RWPE2 (cell line): ENCODE data around the gene MRPS22.

Experiments
- ATAC-seq: fragments of 200-7000 bp; cut with Tn5 transposase; 3 replicates; pipeline ENCODE4 v1.9.1; 2021; ENCODE audit warnings: low read depth
- DNase-seq: peaks from one replicate; pipeline ENCODE4 v3.0.0-alpha.2; 2020; ENCODE audit warnings: low spot score
- H3K27ac ChIP-seq: fragments of 450-650 bp; 2 replicates; pipeline ENCODE4 v1.5.1; 2017; ENCODE audit warnings: mild to moderate bottlenecking; ENCODE audit not compliant: poor library complexity, severe bottlenecking
- H3K27me3 ChIP-seq: fragments of 250-450 bp; sonication (Bioruptor Pico); 2 replicates; pipeline ENCODE4 v1.5.1; 2021; ENCODE audit warnings: mild to moderate bottlenecking, moderate library complexity; ENCODE audit not compliant: insufficient read depth, poor library complexity, severe bottlenecking
- H3K36me3 ChIP-seq: fragments of 250-450 bp; sonication (Bioruptor Pico); 2 replicates; pipeline ENCODE4 v1.5.1; 2020; ENCODE audit warnings: low read depth, mild to moderate bottlenecking, moderate library complexity
- H3K4me1 ChIP-seq: fragments of 250-450 bp; sonication (Bioruptor Pico); 2 replicates; pipeline ENCODE4 v1.5.1; 2021; ENCODE audit warnings: mild to moderate bottlenecking, moderate library complexity; ENCODE audit not compliant: insufficient read depth, poor library complexity, severe bottlenecking
- H3K4me3 ChIP-seq: fragments of 250-450 bp; sonication (Bioruptor Pico); 2 replicates; pipeline ENCODE4 v1.5.1; 2021; ENCODE audit warnings: mild to moderate bottlenecking, moderate library complexity; ENCODE audit not compliant: severe bottlenecking
- H3K9me3 ChIP-seq: fragments of 250-450 bp; sonication (Bioruptor Pico); 2 replicates; pipeline ENCODE4 v1.5.1; 2021; ENCODE audit warnings: mild to moderate bottlenecking, moderate library complexity; ENCODE audit not compliant: severe bottlenecking
- CTCF ChIP-seq: fragments of 450-650 bp; IDR thresholded peaks from one replicate; pipeline ENCODE4 v1.5.1; 2017; ENCODE audit warnings: mild to moderate bottlenecking, moderate library complexity; ENCODE audit not compliant: poor library complexity, severe bottlenecking

MRPS22 gene

DNA sequence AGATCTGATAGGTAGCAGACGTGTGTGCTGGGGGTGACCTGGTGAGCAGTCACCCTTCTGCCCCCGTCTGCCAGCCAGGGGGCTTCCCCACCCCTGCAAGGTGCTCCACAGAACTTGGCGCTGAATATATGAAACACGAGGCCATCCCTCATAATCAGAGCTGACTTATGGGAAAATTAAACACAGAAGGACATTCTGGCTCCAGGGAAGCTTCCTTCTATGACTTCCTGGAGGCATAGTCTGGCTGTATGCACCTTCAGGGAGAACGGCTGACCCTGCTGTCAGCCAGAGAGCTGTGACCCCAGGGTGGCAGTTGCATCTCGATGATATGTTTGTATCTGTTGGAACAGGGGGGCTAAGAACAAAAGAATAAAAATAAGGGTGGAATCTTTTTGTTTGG is 26.6 kb upstream of the MRPS22 start:
- Histone ChIP-seq H3K9me3 (no peaks in the 10 kb centered on the region), H3K4me1 (peaks cover 19% of the 10 kb centered on the region), H3K27me3 (no peaks in the 10 kb centered on the region), H3K4me3 (no peak overlapping the region), H3K36me3 (no peaks in the 10 kb centered on the region), H3K27ac (peak overlapping the region; percentile 8)
- DNase-seq (no peak), ATAC-seq (no peak)
- TF ChIP-seq CTCF, result no peak

DNA sequence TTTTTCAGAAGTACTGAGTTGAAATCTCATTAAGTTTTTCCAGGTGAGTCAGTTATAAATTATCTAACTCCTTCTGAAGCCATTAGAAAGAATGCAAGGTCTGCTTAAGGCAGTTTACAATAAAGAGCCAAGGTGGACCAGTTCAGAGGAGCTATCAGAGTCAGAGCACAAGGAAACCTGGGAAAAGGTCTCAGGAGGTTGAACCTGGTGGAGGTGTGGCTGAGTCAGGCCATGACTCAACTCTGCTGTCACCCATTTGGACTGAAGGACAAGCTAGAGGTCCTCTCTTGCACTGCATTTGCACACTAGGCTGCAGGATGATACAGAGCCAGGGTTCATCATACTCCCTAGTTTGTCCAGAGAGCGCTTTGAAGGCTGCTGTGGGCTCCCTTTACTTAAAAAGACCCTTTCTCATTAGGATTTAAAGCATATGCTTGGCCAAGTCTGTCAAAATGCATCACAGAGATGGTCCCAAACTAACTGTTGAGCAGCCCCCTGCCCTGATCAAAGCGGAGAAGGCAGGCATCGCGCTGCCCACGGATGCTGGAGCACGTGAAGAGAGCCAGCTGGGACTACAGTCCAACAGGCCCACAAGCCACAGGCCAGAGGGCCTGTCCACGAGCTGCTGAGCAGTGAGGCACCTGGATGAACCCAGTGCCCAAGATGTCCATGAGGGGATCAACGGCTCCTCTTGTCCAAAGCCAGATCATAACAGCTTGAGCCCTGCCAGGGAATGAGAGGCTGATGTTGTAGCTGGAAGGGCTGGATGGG is 26.0 kb upstream of the MRPS22 start:
- Histone ChIP-seq H3K4me1 (peaks cover 15% of the 10 kb centered on the region), H3K27ac (peak overlapping the region; percentile 8), H3K9me3 (no peaks in the 10 kb centered on the region), H3K36me3 (no peaks in the 10 kb centered on the region), H3K4me3 (no peak overlapping the region), H3K27me3 (no peaks in the 10 kb centered on the region)
- peak; percentile 75 for ATAC-seq
- no peak for TF ChIP-seq CTCF
- DNase-seq, result no peak

DNA sequence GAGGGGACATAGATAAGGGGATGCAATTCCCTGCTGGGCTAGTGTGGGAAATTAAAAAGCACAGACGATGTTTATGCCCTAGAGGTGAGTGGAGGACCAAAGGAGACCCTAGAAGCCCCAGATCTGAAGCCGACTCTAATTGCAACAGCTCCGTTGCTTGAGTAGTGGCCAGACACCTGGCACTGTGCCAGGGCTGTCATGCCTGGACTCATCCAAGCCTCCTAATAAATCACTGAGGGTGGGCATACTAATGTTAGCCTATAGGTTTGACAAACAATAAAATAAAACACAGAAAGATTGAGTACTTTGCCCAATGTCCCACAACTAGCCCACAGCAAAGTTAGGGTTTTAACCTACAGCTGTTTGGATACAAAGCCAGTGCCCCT is 25.4 kb upstream of the MRPS22 start:
- no peak overlapping the region for H3K27ac ChIP-seq

GRCh38 chr3:139318826-139319225 is 25.0 kb upstream of the MRPS22 start:
- Histone ChIP-seq H3K36me3 (no peaks in the 10 kb centered on the region), H3K9me3 (no peaks in the 10 kb centered on the region), H3K4me3 (no peak overlapping the region), H3K4me1 (peaks cover 12% of the 10 kb centered on the region), H3K27me3 (no peaks in the 10 kb centered on the region), H3K27ac (no peak overlapping the region)
- ATAC-seq (no peak), DNase-seq (no peak)
- TF ChIP-seq CTCF, result no peak

More for the DNA sequence above, 25.4 kb upstream of the MRPS22 start:
- ATAC-seq (peak; percentile 59), DNase-seq (no peak)
- Histone ChIP-seq H3K36me3 (no peaks in the 10 kb centered on the region), H3K9me3 (no peaks in the 10 kb centered on the region), H3K27me3 (no peaks in the 10 kb centered on the region), H3K4me3 (no peak overlapping the region), H3K4me1 (peaks cover 12% of the 10 kb centered on the region)
- TF ChIP-seq CTCF, result no peak
